RWPE1 (cell line): ENCODE results near the gene AUTS2.

Source experiments
- CTCF ChIA-PET: fragments of 350-600 bp; sonication (Branson Sonifier 250); formaldehyde crosslinking; extraction: SDS; loops from one replicate; lab custom pipeline; 2021; lab: Yijun Ruan, JAX
- POLR2A ChIA-PET: fragments of 400-600 bp; formaldehyde crosslinking; extraction: SDS; loops from one replicate; lab custom pipeline; 2020; ENCODE audit warnings: antibody characterized with exemption; ENCODE audit not compliant: low non-redundant PET; lab: Yijun Ruan, JAX
- DNase-seq: peaks from one replicate; pipeline ENCODE4 v3.0.0; 2012; ENCODE audit warnings: low spot score
- H3K27ac ChIP-seq: fragments of 450-650 bp; 2 replicates; pipeline ENCODE4 v1.5.1; 2017
- CTCF ChIP-seq: fragments of 450-650 bp; conservative IDR thresholded peaks from 2 replicates; pipeline ENCODE4 v1.5.1; 2017; ENCODE audit warnings: low read depth, mild to moderate bottlenecking

AUTS2 gene

GRCh38 chr7:69568266-69568665 is 30.0 kb upstream of the AUTS2 start:
- TF ChIP-seq CTCF: no peak
- no peak overlapping the region for H3K27ac ChIP-seq
- POLR2A ChIA-PET: no interaction called here
- CTCF ChIA-PET: no interaction called here
- DNase-seq: no peak

GRCh38 chr7:69575651-69576050 is 22.6 kb upstream of the AUTS2 start:
- ChIA-PET CTCF (no interaction called here), POLR2A (no interaction called here)
- no peak for TF ChIP-seq CTCF
- DNase-seq: no peak
- no peak overlapping the region for H3K27ac ChIP-seq

GRCh38 chr7:69577221-69577620 is 21.1 kb upstream of the AUTS2 start:
- no peak for DNase-seq
- H3K27ac ChIP-seq: no peak overlapping the region
- ChIA-PET POLR2A (no interaction called here), CTCF (interaction anchor here (0.5 kb wide), 1 partner anchor 1061 kb away, joined by 4 read pairs; no protein-coding TSS in a partner anchor)
- no peak for TF ChIP-seq CTCF

GRCh38 chr7:69585169-69585568 is 13.1 kb upstream of the AUTS2 start:
- no peak for TF ChIP-seq CTCF
- POLR2A ChIA-PET: no interaction called here
- DNase-seq: no peak
- no peak overlapping the region for H3K27ac ChIP-seq
- CTCF ChIA-PET: no interaction called here

GRCh38 chr7:69586321-69586720 is 12.0 kb upstream of the AUTS2 start:
- no peak overlapping the region for H3K27ac ChIP-seq
- POLR2A ChIA-PET: no interaction called here
- TF ChIP-seq CTCF: no peak
- CTCF ChIA-PET: no interaction called here
- no peak for DNase-seq

GRCh38 chr7:69588773-69589172 is 9.5 kb upstream of the AUTS2 start:
- TF ChIP-seq CTCF: no peak
- DNase-seq: no peak
- CTCF ChIA-PET: no interaction called here
- POLR2A ChIA-PET: no interaction called here
- H3K27ac ChIP-seq: no peak overlapping the region

- no peak overlapping the region for H3K27ac ChIP-seq
- ChIA-PET POLR2A (no interaction called here), CTCF (interaction anchor here (0.6 kb wide), 1 partner anchor 336 kb away, joined by 3 read pairs; no protein-coding TSS in a partner anchor)
- DNase-seq: no peak
- no peak for TF ChIP-seq CTCF
These were observed 6.5 kb upstream of the AUTS2 start for GRCh38 chr7:69591805-69592204.
